Measurements from ENCODE around the gene KIAA0232. TPM values are rescaled to one million over a fixed set of nuclear protein-coding genes. Genes with fewer than 3 reads are reported as not detected.

KIAA0232 gene, protein sequence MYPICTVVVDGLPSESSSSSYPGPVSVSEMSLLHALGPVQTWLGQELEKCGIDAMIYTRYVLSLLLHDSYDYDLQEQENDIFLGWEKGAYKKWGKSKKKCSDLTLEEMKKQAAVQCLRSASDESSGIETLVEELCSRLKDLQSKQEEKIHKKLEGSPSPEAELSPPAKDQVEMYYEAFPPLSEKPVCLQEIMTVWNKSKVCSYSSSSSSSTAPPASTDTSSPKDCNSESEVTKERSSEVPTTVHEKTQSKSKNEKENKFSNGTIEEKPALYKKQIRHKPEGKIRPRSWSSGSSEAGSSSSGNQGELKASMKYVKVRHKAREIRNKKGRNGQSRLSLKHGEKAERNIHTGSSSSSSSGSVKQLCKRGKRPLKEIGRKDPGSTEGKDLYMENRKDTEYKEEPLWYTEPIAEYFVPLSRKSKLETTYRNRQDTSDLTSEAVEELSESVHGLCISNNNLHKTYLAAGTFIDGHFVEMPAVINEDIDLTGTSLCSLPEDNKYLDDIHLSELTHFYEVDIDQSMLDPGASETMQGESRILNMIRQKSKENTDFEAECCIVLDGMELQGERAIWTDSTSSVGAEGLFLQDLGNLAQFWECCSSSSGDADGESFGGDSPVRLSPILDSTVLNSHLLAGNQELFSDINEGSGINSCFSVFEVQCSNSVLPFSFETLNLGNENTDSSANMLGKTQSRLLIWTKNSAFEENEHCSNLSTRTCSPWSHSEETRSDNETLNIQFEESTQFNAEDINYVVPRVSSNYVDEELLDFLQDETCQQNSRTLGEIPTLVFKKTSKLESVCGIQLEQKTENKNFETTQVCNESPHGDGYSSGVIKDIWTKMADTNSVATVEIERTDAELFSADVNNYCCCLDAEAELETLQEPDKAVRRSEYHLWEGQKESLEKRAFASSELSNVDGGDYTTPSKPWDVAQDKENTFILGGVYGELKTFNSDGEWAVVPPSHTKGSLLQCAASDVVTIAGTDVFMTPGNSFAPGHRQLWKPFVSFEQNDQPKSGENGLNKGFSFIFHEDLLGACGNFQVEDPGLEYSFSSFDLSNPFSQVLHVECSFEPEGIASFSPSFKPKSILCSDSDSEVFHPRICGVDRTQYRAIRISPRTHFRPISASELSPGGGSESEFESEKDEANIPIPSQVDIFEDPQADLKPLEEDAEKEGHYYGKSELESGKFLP (N-terminal part only)
- 10 to 100 TPM in 1 of 2 donors, 1 to 10 TPM in 1; 9.3 to 10.5 TPM for polyA plus RNA-seq

- Histone ChIP-seq H3K27ac (ENCODE audit: low read depth in 2 of 2, low read length in 1 of 2) (peak within 1 kb of the TSS; percentile 99), H3K4me3 (ENCODE audit: low read depth in 1 of 2, low read length in 2 of 2) (peak within 1 kb of the TSS; percentile 85 to 94), H3K27me3 (ENCODE audit: control insufficient read depth in 1 of 2, insufficient read depth in 2 of 2, low read length in 2 of 2) (no peaks in the 10 kb centered on the region), H3K9me3 (ENCODE audit: control insufficient read depth in 2 of 2, insufficient read depth in 1 of 2, low read depth in 1 of 2, low read length in 1 of 2) (no peaks in the 10 kb centered on the region), H3K4me1 (ENCODE audit: control insufficient read depth in 2 of 2, insufficient read depth in 2 of 2, low read length in 1 of 2) (no peaks in the 10 kb centered on the region), H3K36me3 (ENCODE audit: control insufficient read depth in 2 of 2, insufficient read depth in 2 of 2, low read length in 1 of 2) (no peaks in the 10 kb centered on the region)
- WGBS, 2 donors, result 0 to 1% methylated on average over 69 to 100 of the region's 100 CpGs
These were observed at the start of gene KIAA0232 for GRCh38 chr4:6782147-6782845. TSS of gene KIAA0232 (plus strand) at chr4:6782727. CDS start at chr4:6824454, 41,727 bp downstream.

- Histone ChIP-seq H3K36me3 (ENCODE audit: control insufficient read depth in 2 of 2, insufficient read depth in 2 of 2, low read length in 1 of 2) (no peaks in the 10 kb centered on the region), H3K4me1 (ENCODE audit: control insufficient read depth in 2 of 2, insufficient read depth in 2 of 2, low read length in 1 of 2) (peaks cover 4 to 8% of the 10 kb centered on the region in 2 donors), H3K27ac (ENCODE audit: low read depth in 2 of 2, low read length in 1 of 2) (peak overlapping the region in 1 of 2 donors; percentile 3), H3K9me3 (ENCODE audit: control insufficient read depth in 2 of 2, insufficient read depth in 1 of 2, low read depth in 1 of 2, low read length in 1 of 2) (no peaks in the 10 kb centered on the region), H3K4me3 (ENCODE audit: low read depth in 1 of 2, low read length in 2 of 2) (no peak overlapping the region), H3K27me3 (ENCODE audit: control insufficient read depth in 1 of 2, insufficient read depth in 2 of 2, low read length in 2 of 2) (no peaks in the 10 kb centered on the region)
- 86 to 88% methylated on average over 27 of the region's 27 CpGs for WGBS, 2 donors
These were observed 49.0 kb upstream of the KIAA0232 start for GRCh38 chr4:6733358-6734164.

- Histone ChIP-seq H3K27ac (ENCODE audit: low read depth in 2 of 2, low read length in 1 of 2) (no peak overlapping the region), H3K36me3 (ENCODE audit: control insufficient read depth in 2 of 2, insufficient read depth in 2 of 2, low read length in 1 of 2) (no peaks in the 10 kb centered on the region), H3K4me1 (ENCODE audit: control insufficient read depth in 2 of 2, insufficient read depth in 2 of 2, low read length in 1 of 2) (peaks cover 4 to 8% of the 10 kb centered on the region in 2 donors), H3K9me3 (ENCODE audit: control insufficient read depth in 2 of 2, insufficient read depth in 1 of 2, low read depth in 1 of 2, low read length in 1 of 2) (no peaks in the 10 kb centered on the region), H3K27me3 (ENCODE audit: control insufficient read depth in 1 of 2, insufficient read depth in 2 of 2, low read length in 2 of 2) (no peaks in the 10 kb centered on the region), H3K4me3 (ENCODE audit: low read depth in 1 of 2, low read length in 2 of 2) (no peak overlapping the region)
- 86% methylated on average over 16 of the region's 16 CpGs for WGBS, 2 donors
These were observed 48.3 kb upstream of the KIAA0232 start for GRCh38 chr4:6734165-6734786.

DNA sequence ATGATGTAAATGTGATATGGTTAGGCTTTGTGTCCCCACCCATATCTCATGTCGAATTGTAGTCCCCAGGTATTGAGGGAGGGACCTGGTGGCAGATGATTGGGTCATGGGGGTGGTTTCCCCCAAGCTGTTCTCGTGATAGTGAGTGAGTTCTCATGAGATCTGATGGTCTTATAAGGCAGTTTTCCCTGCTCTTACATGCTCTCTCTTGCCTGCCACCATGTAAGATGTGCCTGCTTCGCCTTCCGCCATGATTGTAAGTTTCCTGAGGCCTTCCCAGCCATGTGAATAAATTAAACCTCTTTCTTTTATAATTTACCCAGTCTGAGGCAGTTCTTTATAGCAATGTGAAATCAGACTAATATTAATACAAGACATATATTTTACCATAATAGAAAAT lies 42.6 kb upstream of the KIAA0232 start:
- 86 to 91% methylated on average over 4 of the region's 4 CpGs for WGBS, 2 donors
- H3K36me3 ChIP-seq (ENCODE audit: control insufficient read depth in 2 of 2, insufficient read depth in 2 of 2, low read length in 1 of 2), result no peaks in the 10 kb centered on the region
- no peaks in the 10 kb centered on the region for H3K9me3 ChIP-seq (ENCODE audit: control insufficient read depth in 2 of 2, insufficient read depth in 1 of 2, low read depth in 1 of 2, low read length in 1 of 2)
- no peaks in the 10 kb centered on the region for H3K27me3 ChIP-seq (ENCODE audit: control insufficient read depth in 1 of 2, insufficient read depth in 2 of 2, low read length in 2 of 2)
- no peak overlapping the region for H3K4me3 ChIP-seq (ENCODE audit: low read depth in 1 of 2, low read length in 2 of 2)
- H3K27ac ChIP-seq (ENCODE audit: low read depth in 2 of 2, low read length in 1 of 2), result no peak overlapping the region
- H3K4me1 ChIP-seq (ENCODE audit: control insufficient read depth in 2 of 2, insufficient read depth in 2 of 2, low read length in 1 of 2), result no peaks in the 10 kb centered on the region

DNA sequence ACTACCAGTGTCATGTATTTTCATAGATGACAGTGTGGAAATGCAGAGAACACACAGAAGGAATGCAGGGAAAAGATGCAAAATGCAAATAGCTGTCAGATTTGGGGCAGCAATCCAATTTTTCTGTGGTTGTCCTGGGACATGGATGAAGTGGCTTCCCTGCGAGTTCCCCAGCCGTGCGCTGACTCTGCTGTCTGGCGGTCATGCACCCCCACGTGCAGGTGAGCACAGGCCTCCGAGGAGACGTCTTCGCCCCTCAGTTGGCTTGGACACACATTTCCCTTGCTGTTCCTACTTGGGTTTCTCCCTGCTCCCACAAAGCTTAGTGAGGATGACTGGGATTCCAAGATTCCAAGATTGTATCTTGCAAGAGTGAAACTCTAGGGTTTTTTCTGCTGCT lies 42.2 kb upstream of the KIAA0232 start:
- Histone ChIP-seq H3K27ac (ENCODE audit: low read depth in 2 of 2, low read length in 1 of 2) (no peak overlapping the region), H3K4me1 (ENCODE audit: control insufficient read depth in 2 of 2, insufficient read depth in 2 of 2, low read length in 1 of 2) (no peaks in the 10 kb centered on the region), H3K27me3 (ENCODE audit: control insufficient read depth in 1 of 2, insufficient read depth in 2 of 2, low read length in 2 of 2) (no peaks in the 10 kb centered on the region), H3K9me3 (ENCODE audit: control insufficient read depth in 2 of 2, insufficient read depth in 1 of 2, low read depth in 1 of 2, low read length in 1 of 2) (no peaks in the 10 kb centered on the region), H3K4me3 (ENCODE audit: low read depth in 1 of 2, low read length in 2 of 2) (no peak overlapping the region), H3K36me3 (ENCODE audit: control insufficient read depth in 2 of 2, insufficient read depth in 2 of 2, low read length in 1 of 2) (no peaks in the 10 kb centered on the region)
- 88% methylated on average over 8 of the region's 8 CpGs for WGBS, 2 donors

- H3K36me3 ChIP-seq (ENCODE audit: control insufficient read depth in 2 of 2, insufficient read depth in 2 of 2, low read length in 1 of 2), result no peaks in the 10 kb centered on the region
- H3K4me1 ChIP-seq (ENCODE audit: control insufficient read depth in 2 of 2, insufficient read depth in 2 of 2, low read length in 1 of 2), result peaks cover 4 to 13% of the 10 kb centered on the region in 2 donors
- no peak overlapping the region for H3K4me3 ChIP-seq (ENCODE audit: low read depth in 1 of 2, low read length in 2 of 2)
- no peaks in the 10 kb centered on the region for H3K27me3 ChIP-seq (ENCODE audit: control insufficient read depth in 1 of 2, insufficient read depth in 2 of 2, low read length in 2 of 2)
- WGBS, 2 donors, result 65 to 69% methylated on average over 2 of the region's 2 CpGs
- no peaks in the 10 kb centered on the region for H3K9me3 ChIP-seq (ENCODE audit: control insufficient read depth in 2 of 2, insufficient read depth in 1 of 2, low read depth in 1 of 2, low read length in 1 of 2)
- H3K27ac ChIP-seq (ENCODE audit: low read depth in 2 of 2, low read length in 1 of 2), result no peak overlapping the region
These were observed 40.0 kb upstream of the KIAA0232 start for GRCh38 chr4:6742507-6742906.

DNA sequence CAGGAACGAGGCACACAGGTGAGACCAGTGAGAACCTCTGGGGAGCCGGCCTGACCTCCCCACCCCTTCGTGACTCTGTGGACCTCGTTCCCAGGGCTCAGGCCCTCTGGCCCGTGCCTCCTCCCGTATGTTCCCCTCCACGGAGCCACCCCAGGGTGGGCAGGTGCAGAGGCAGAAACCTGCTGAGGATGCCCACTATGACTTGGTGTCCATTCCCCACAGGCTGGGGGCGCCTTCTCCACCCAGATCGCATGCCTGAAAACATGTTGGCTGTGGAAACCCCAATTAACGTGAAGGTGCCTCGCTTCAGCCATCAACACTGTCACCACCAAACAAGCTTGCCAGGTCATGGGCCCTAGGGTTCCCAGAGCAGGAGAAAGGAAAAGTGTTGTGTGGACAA lies 39.5 kb upstream of the KIAA0232 start:
- WGBS, 2 donors, result 84 to 87% methylated on average over 11 of the region's 11 CpGs
- H3K36me3 ChIP-seq (ENCODE audit: control insufficient read depth in 2 of 2, insufficient read depth in 2 of 2, low read length in 1 of 2), result no peaks in the 10 kb centered on the region
- no peak overlapping the region for H3K4me3 ChIP-seq (ENCODE audit: low read depth in 1 of 2, low read length in 2 of 2)
- H3K4me1 ChIP-seq (ENCODE audit: control insufficient read depth in 2 of 2, insufficient read depth in 2 of 2, low read length in 1 of 2), result peaks cover 4 to 17% of the 10 kb centered on the region in 2 donors
- no peaks in the 10 kb centered on the region for H3K27me3 ChIP-seq (ENCODE audit: control insufficient read depth in 1 of 2, insufficient read depth in 2 of 2, low read length in 2 of 2)
- no peak overlapping the region for H3K27ac ChIP-seq (ENCODE audit: low read depth in 2 of 2, low read length in 1 of 2)
- no peaks in the 10 kb centered on the region for H3K9me3 ChIP-seq (ENCODE audit: control insufficient read depth in 2 of 2, insufficient read depth in 1 of 2, low read depth in 1 of 2, low read length in 1 of 2)

GRCh38 chr4:6746721-6747293 lies 35.7 kb upstream of the KIAA0232 start:
- Histone ChIP-seq H3K9me3 (ENCODE audit: control insufficient read depth in 2 of 2, insufficient read depth in 1 of 2, low read depth in 1 of 2, low read length in 1 of 2) (no peaks in the 10 kb centered on the region), H3K4me3 (ENCODE audit: low read depth in 1 of 2, low read length in 2 of 2) (no peak overlapping the region), H3K27ac (ENCODE audit: low read depth in 2 of 2, low read length in 1 of 2) (peak overlapping the region in 1 of 2 donors; percentile 77), H3K36me3 (ENCODE audit: control insufficient read depth in 2 of 2, insufficient read depth in 2 of 2, low read length in 1 of 2) (no peaks in the 10 kb centered on the region), H3K27me3 (ENCODE audit: control insufficient read depth in 1 of 2, insufficient read depth in 2 of 2, low read length in 2 of 2) (no peaks in the 10 kb centered on the region), H3K4me1 (ENCODE audit: control insufficient read depth in 2 of 2, insufficient read depth in 2 of 2, low read length in 1 of 2) (peaks cover 8 to 43% of the 10 kb centered on the region in 2 donors)
- WGBS, 2 donors, result 49 to 52% methylated on average over 20 of the region's 20 CpGs

Measured in esophagus (tissue), 2 donors.